ENCODE data around the gene CCDC85B.

The CCDC85B gene

DNA sequence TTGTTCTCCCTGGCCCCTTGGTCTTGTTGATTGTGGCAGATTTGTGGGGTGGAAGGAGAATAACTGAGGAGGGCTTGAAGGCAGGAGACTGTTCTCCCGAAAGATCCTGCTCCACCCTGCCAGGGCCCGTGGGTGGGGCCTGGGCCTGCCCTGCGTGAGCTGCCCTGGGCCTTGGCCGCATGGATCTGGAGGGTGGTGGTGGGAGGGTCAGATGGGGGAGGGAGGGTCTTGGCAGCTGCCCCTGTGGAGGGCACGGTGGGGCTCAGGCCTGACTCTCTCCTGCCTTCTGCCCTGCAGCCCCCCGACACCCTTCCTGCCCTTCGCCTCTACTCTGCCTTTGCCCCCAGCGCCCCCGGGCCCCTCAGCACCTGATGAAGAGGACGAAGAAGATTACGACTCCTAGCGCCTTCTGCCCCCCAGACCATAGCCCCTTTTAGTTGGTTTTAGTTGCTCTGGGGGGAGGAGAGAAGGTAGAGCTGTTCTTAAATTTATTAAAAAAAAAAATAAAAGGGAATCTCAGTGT, 30.6 kb downstream of the CCDC85B start:
- TF ChIP-seq, protein P1, sequence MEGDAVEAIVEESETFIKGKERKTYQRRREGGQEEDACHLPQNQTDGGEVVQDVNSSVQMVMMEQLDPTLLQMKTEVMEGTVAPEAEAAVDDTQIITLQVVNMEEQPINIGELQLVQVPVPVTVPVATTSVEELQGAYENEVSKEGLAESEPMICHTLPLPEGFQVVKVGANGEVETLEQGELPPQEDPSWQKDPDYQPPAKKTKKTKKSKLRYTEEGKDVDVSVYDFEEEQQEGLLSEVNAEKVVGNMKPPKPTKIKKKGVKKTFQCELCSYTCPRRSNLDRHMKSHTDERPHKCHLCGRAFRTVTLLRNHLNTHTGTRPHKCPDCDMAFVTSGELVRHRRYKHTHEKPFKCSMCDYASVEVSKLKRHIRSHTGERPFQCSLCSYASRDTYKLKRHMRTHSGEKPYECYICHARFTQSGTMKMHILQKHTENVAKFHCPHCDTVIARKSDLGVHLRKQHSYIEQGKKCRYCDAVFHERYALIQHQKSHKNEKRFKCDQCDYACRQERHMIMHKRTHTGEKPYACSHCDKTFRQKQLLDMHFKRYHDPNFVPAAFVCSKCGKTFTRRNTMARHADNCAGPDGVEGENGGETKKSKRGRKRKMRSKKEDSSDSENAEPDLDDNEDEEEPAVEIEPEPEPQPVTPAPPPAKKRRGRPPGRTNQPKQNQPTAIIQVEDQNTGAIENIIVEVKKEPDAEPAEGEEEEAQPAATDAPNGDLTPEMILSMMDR (IDR thresholded peaks at IDR 0.05; ENCODE audit: low read length, missing control alignments): no peak
- H3K4me3 ChIP-seq (replicated peaks; ENCODE audit: low read depth, low read length): peak overlapping the region; percentile 10
- DNase-seq (ENCODE audit: low read depth): no peak

DNA sequence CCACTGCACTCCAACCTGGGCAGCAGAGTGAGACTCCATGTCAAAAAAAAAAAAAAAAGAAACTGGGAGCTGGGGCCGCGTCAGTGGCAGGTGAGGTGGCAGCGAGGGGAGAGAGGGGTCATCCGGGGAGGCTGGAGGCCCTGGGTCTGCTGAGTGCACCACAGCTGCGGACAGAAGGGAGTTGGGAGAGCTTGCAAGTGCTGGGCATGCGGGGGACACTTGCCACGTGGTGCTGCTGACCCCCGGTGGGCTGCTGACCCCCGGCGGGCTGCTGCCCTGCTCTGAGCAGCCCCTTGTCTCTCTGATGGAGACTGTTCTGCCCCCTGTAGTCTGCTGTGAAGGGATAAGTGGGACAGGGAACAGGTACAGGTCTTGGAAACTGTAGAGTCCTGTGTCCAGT, 31.4 kb downstream of the CCDC85B start:
- no peak for DNase-seq (ENCODE audit: low read depth)
- TF ChIP-seq, protein P1 (IDR thresholded peaks at IDR 0.05; ENCODE audit: low read length, missing control alignments): no peak
- no peak overlapping the region for H3K4me3 ChIP-seq (replicated peaks; ENCODE audit: low read depth, low read length)

DNA sequence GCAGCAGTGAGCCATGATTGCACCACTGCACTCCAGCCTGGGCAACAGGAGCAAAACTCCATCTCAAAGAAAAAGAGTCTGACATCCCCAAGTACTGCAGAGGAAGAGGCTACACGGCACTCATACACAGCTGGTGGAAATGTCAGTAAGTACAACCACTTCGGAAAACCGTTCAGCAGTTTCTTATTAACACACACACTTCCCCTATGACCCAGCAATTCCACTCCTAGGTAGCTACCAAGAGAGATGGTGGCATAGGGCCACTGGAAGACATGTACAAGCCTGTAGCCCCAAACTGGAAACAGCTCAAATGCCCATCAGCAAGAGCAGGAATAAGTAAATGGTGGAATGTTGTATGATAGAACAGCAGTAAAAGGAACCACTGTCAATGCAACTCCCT, 32.1 kb downstream of the CCDC85B start:
- H3K4me3 ChIP-seq (replicated peaks; ENCODE audit: low read depth, low read length): no peak overlapping the region
- TF ChIP-seq, protein P1 (IDR thresholded peaks at IDR 0.05; ENCODE audit: low read length, missing control alignments): no peak
- no peak for DNase-seq (ENCODE audit: low read depth)

DNA sequence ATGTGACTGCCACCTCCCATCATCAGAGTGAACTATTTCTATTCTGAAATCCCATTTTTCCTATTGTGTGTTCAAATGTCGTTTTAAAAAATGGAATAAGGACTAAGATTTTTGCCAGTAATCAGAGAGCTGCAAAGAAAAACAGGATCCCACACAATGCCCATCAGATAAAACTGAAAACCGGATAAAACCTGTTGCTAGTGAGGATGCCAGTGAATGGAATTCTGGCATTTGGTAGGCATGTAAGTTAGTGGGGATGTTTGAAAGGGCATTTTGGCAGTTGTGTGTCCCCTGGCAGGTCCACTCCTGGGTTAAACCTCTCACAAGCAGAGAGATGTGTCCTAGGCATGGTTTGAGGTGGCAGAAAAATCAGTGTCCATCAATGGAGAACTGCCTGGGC, 34.9 kb downstream of the CCDC85B start:
- TF ChIP-seq, protein P1 (IDR thresholded peaks at IDR 0.05; ENCODE audit: low read length, missing control alignments): no peak
- DNase-seq (ENCODE audit: low read depth): no peak

DNA sequence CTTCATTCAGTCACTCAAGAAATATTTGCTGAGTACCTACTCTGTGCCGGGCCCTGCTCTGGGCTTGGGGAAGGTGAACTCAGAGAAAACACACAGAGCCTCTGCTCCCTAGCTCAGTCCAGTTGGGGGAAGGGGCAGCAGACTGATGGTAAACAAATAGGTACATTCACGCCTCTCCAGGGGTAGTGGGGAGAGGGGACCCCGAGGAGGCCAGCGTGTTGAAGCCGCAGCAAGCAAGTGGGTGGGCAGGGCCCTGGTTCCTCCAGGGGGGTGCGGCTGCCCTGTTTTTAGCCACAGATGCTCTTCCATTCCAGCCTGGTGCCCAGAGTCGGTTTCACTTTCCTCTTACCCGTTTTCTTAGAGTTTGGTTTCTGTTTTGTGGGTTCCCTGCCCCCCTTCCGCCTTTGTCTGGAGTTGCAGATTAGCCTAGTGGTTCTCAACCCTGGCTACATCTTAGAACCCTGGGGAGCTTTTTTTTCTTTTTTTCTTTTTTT, 37.5 kb downstream of the CCDC85B start:
- H3K4me3 ChIP-seq (replicated peaks; ENCODE audit: low read depth, low read length): no peak overlapping the region
- TF ChIP-seq, protein P1 (IDR thresholded peaks at IDR 0.05; ENCODE audit: low read length, missing control alignments): no peak
- DNase-seq (ENCODE audit: low read depth): no peak

More for the DNA sequence above, 34.9 kb downstream of the CCDC85B start:
- no peak overlapping the region for H3K4me3 ChIP-seq (replicated peaks; ENCODE audit: low read depth, low read length)

DNA sequence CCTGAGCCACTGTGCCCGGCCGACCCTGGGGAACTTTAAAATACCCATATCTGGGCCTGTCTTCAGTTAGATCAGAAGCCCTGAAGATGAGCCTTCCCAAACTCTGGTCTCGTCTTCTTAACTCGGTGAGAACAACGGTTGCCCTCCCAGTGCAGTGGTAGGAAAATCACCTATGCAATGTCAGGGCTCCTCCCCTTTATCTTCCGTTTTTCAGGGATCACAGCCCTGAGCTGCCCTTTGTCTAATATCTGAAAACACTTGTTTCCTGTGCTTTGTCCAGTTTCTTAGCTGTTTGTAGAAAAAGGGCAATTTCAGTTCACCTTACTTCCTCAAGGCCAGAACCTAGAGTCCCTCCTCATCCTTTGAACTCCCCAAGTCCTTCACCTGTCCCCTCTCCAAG, 38.2 kb downstream of the CCDC85B start:
- TF ChIP-seq, protein P1 (IDR thresholded peaks at IDR 0.05; ENCODE audit: low read length, missing control alignments): no peak
- DNase-seq (ENCODE audit: low read depth): no peak
- no peak overlapping the region for H3K4me3 ChIP-seq (replicated peaks; ENCODE audit: low read depth, low read length)

All from fibroblast of pulmonary artery (primary cell).